Stimulated activated CD4-positive, alpha-beta T cell treated with anti-CD3 and anti-CD28 coated beads, Interleukin-2, amount 100 ng/mL, for 24 hours (primary cell): ENCODE data around the gene CAT.
"Not testable (repeated sequence)": the region's sequence is repeated elsewhere in the genome, so short reads cannot be mapped to it uniquely, and the experiment has no call there.

ENCODE experiments used
- DNase-seq, 2 donors: peaks; one replicate each; pipeline ENCODE4 v3.0.0-alpha.2; 2020

The CAT gene

GRCh38 chr11:34438529-34439507 lies at the start of gene CAT:
Gene CAT, plus strand, starts transcription at chr11:34438934. Its CDS starts 80 bp downstream, at chr11:34439014.
- DNase-seq = peak; percentile 98 to 99

DNA sequence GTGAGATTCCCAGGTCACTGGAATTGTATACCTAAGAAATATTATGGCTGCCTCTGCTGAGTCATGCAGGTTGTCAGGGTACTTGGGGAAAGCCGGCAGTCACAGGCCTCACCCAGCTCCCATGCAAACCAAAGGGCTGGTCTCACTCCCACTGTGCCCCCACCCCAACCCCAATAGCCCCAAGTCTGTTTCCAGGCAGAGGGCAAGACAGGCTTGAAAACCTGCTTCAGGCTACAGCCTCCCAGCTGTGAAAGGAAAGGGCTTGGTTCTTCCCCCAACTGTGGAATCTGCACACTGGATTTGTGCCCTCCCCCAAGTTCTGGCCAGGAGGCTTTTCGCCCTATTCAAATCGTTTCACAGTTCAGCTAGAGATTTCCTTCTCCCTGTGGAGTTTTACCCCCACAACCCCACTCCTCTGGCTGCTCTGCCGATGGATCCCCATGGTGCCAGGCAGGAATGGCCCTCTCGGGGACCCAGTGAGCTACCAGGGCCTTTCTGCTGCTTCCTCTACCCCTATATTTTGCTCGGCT lies 43.9 kb upstream of the CAT start:
- DNase-seq = no peak

DNA sequence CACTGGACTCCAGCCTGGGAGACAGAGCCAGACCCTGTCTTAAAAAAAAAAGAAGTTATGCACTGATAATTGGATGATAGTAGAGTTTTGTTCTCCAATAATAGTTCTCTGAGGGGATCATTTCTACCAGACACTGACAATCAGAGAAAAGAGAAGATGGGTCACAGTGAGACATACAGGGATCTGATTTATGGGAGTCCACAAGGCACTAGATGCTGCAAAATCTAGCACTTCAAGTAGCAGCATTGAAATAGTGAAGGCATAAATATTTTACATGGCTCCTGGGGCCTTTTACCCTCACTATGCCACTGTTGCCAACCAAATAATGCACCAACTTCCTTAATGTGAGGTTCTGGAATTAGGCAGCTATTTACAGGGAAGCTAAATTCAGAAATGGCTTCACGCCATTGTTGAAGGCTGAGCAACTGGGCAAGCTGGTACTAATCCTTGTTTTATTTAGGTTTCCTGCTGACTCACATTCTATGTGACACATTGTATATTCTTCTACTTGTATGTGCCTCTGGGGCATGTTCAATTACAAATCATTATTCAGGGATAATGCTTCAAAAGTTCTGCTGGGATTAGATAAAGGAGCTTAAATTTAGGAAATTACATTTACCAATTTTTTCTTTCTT lies 42.7 kb upstream of the CAT start:
- no peak for DNase-seq

- no peak for DNase-seq
These were observed 41.6 kb upstream of the CAT start for GRCh38 chr11:34397120-34397519.

- DNase-seq = no peak
These were observed 40.9 kb upstream of the CAT start for GRCh38 chr11:34397811-34398210.

DNA sequence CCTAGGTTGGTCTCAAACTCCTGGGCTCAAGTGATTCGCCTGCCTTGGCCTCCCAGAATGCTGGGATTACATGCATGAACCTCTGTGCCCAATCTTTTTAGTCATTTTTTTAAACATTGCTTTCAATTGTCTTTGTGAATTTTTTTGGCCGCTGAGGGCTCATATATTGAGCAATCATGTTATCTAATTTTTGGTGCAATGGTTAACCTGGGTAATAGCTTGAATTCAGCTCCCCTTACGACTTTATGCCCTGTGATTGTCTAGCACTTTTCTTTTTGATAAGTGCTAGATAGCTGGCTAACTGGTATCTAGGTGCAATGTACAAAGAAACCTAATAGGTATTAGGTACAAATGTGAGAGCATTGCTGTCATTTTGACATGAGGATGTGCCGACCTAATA lies 35.3 kb upstream of the CAT start:
- no peak for DNase-seq

DNA sequence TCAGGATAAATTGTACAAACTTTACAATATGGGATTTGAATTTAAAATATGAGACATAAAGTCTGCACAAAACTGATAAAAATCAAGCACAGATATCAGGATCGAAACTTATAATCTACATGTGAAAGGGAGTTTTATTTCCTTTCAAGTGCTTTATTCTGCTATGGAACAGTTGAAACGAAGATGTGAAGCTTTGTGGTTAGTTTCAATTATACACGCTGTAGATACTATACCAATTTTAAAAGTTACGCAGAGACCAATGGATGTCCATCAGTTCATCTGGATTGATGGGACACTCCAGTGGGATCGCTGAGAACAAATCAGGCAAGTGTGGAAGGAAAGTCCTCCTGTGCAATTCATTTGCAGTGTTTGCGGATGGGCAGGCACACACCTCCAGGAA lies 34.5 kb upstream of the CAT start:
- DNase-seq = no peak

- no peak for DNase-seq
These were observed 33.5 kb upstream of the CAT start for GRCh38 chr11:34405079-34405858.

DNA sequence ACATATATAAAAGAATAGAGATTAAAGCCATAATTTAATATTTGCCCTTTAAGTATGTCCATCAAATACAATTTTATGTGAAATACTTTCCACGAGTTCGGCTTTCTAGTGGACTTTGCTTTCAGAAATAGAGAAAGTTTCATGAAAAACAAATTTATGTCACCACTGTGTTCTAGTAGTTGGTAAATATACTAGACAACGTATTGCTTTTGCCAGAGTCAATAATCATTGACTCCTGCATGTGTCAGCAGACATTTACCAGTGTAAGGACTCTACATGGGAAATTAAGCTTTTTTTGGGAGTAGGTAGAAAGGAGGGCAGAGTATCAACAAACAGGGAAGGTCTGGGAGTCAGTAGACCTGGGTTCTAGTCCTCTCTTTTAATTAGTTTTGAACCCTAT lies 32.3 kb upstream of the CAT start:
- DNase-seq = no peak

- no peak for DNase-seq
These were observed 31.5 kb upstream of the CAT start for GRCh38 chr11:34407121-34407813.

- no peak for DNase-seq
These were observed 30.1 kb upstream of the CAT start for GRCh38 chr11:34408580-34409172.

- DNase-seq = no peak
These were observed 27.6 kb upstream of the CAT start for GRCh38 chr11:34411111-34411510.

- DNase-seq = no peak
These were observed 26.9 kb upstream of the CAT start for GRCh38 chr11:34411791-34412190.

GRCh38 chr11:34413263-34413662 lies 25.5 kb upstream of the CAT start:
- no peak for DNase-seq

DNA sequence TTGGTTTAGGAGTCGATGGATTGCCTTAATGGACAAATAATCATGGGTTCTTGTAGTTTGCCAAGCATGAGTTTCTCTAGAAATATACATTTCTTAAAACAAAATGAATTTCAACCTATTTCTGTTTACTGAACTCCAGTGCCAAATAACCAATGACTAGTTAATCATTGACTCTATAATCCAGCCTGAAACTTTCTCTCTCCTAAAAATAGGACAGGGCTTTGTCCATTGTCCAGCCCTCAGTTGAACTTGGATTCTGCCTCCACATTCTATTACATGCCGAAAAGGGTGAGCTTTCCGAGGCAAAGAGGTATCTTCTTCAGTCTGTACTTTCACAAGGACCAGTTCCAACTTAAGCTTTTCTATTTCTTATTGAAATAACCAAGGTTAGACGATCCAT lies 23.2 kb upstream of the CAT start:
- no peak for DNase-seq

DNA sequence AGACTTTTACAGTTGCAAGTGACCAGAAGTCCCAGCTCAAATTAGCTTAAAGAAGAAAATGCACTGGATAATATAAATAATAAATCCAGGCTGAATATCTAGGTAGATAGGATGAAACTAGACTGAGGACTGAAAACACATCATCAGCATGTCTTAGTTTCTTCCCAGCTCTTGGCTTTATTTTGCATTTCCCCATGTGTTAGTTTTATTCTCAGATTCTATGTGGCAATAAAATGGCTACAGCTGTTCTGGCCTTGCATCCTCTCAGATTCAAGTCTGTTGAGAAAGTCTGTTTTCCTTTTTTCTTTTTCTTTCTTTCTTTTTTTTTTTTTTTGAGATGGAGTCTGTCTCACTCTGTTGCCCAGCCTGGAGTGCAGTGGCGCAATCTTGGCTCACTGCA lies 22.6 kb upstream of the CAT start:
- DNase-seq = no peak

GRCh38 chr11:34416766-34417165 lies 22.0 kb upstream of the CAT start:
- DNase-seq = no peak

GRCh38 chr11:34417202-34417601 lies 21.5 kb upstream of the CAT start:
- DNase-seq = no peak

- no peak for DNase-seq
These were observed 19.6 kb upstream of the CAT start for GRCh38 chr11:34419158-34419557.

GRCh38 chr11:34423300-34423699 lies 15.4 kb upstream of the CAT start:
- DNase-seq = no peak

DNA sequence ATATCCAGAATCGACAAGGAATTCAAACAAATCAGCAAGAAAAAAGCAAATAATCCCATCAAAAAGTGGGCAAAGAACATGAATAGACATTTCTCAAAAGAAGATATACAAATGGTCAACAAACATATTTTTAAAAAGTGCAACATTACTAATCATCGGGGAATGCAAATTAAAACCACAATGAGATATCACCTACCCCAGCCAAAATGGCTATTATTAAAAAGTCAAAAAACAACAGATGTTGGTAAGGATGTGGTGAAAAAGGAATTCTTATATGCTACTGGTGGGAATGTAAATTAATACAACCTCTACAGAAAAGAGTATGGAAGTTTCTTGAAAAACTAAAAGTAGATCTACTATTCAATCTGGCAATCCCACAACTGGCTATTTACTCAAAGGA lies 13.9 kb upstream of the CAT start:
- DNase-seq = not testable (repeated sequence)

DNA sequence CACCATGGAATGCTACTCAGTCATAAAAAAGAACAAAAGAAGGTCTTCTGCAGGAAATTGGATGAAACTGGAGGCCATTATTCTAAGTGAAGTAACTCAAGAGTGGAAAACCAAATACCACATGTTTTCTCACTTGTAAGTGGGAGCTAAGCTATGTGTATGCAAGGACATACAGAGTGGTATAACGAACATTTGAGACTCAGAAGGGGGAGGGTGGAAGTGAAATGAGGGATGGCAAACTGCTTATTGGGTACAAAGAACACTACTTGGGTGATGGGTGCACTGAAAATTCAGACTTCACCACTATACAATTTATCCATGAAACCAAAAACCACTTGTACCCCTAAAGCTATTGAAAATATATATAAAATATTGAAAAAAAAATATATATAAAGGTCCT lies 13.4 kb upstream of the CAT start:
- DNase-seq = no peak
